Keratinocyte (primary cell): ENCODE measurements around the gene NRROS. TPM values are rescaled to one million over a fixed set of nuclear protein-coding genes. Genes with fewer than 3 reads are reported as not detected.

Experiments
- DNase-seq: peaks from one replicate; pipeline ENCODE4 v3.0.0-alpha.2; 2011; ENCODE audit warnings: low read depth, missing footprints, low spot score
- FAIRE-seq: peaks from 2 replicates; lab custom pipeline; 2011; peaks lifted over from hg19 to GRCh38; lab: Jason Lieb, UNC
- H2AFZ ChIP-seq: 2 replicates; pipeline ENCODE4 v1.6.0; 2012; ENCODE audit warnings: low read length, control low read depth, inconsistent platforms; ENCODE audit not compliant: control insufficient read depth
- H3K27ac ChIP-seq: 2 replicates; pipeline ENCODE4 v1.5.1; 2011; ENCODE audit warnings: low read length; ENCODE audit not compliant: control insufficient read depth, insufficient read depth
- H3K27me3 ChIP-seq: 3 replicates; pipeline ENCODE4 v1.6.0; 2011; ENCODE audit warnings: low read length; ENCODE audit not compliant: control insufficient read depth, insufficient read depth; ENCODE audit errors: extremely low read depth
- H3K36me3 ChIP-seq, 2 experiments: 2 replicates in 1 of 2; 3 replicates in 1 of 2; pipeline ENCODE4 v1.5.1; 2011; ENCODE audit warnings: low read length in 2 of 2, mild to moderate bottlenecking in 1 of 2; ENCODE audit not compliant: control insufficient read depth in 2 of 2, insufficient read depth in 2 of 2; ENCODE audit errors: extremely low read depth in 1 of 2
- H3K4me1 ChIP-seq: 3 replicates; pipeline ENCODE4 v1.5.1; 2011; ENCODE audit warnings: low read length; ENCODE audit not compliant: control insufficient read depth, insufficient read depth; ENCODE audit errors: extremely low read depth
- H3K4me2 ChIP-seq: 3 replicates; pipeline ENCODE4 v1.6.0; 2011; ENCODE audit warnings: low read depth, low read length; ENCODE audit not compliant: control insufficient read depth, insufficient read depth; ENCODE audit errors: extremely low read depth
- H3K4me3 ChIP-seq, 3 experiments: fragments of 200-600 bp in 1 of 3; sonication (generic) in 1 of 3; 2 replicates in 2 of 3; 3 replicates in 1 of 3; pipeline ENCODE4 v1.5.1; 2011 to 2016; ENCODE audit warnings: low read length in 3 of 3, mild to moderate bottlenecking in 3 of 3, control low read depth in 2 of 3, inconsistent platforms in 1 of 3, low read depth in 1 of 3, mixed read lengths in 1 of 3, mixed run types in 1 of 3, moderate library complexity in 1 of 3; ENCODE audit not compliant: control insufficient read depth in 2 of 3, insufficient read depth in 2 of 3; ENCODE audit errors: extremely low read depth in 1 of 3
- H3K79me2 ChIP-seq: 2 replicates; pipeline ENCODE4 v1.6.0; 2012; ENCODE audit warnings: low read length; ENCODE audit not compliant: control insufficient read depth, insufficient read depth
- H3K9ac ChIP-seq: 3 replicates; pipeline ENCODE4 v1.6.0; 2011; ENCODE audit warnings: low read length; ENCODE audit not compliant: control insufficient read depth, insufficient read depth; ENCODE audit errors: extremely low read depth
- H3K9me1 ChIP-seq: 3 replicates; pipeline ENCODE4 v1.6.0; 2011; ENCODE audit warnings: low read length; ENCODE audit not compliant: control insufficient read depth, insufficient read depth; ENCODE audit errors: extremely low read depth
- H3K9me3 ChIP-seq: 2 replicates; pipeline ENCODE4 v1.5.1; 2012; ENCODE audit warnings: low read depth, low read length; ENCODE audit not compliant: control insufficient read depth
- H4K20me1 ChIP-seq: 3 replicates; pipeline ENCODE4 v1.6.0; 2011; ENCODE audit warnings: low read length; ENCODE audit not compliant: control insufficient read depth, insufficient read depth; ENCODE audit errors: extremely low read depth
- CTCF ChIP-seq, 3 experiments: IDR thresholded peaks in 1 of 3; conservative IDR thresholded peaks in 1 of 3; optimal IDR thresholded peaks in 1 of 3; 2 replicates in 2 of 3; 3 replicates in 1 of 3; pipeline versions ENCODE3 to v1.5.1; 2011; ENCODE audit warnings: low read length in 3 of 3, mild to moderate bottlenecking in 3 of 3, moderate library complexity in 2 of 3, control low read depth in 1 of 3, inconsistent platforms in 1 of 3; ENCODE audit not compliant: insufficient read depth in 2 of 3; ENCODE audit errors: extremely low read depth in 1 of 3
- EZH2 ChIP-seq: IDR thresholded peaks from one replicate; pipeline ENCODE4 v1.6.1; 2012; ENCODE audit warnings: inconsistent platforms, mild to moderate bottlenecking, low read length, moderate library complexity
- dilution Hi-C: fragments of 300-500 bp; cut with MboI; formaldehyde crosslinking; loops from one replicate; pipeline ENCODE4 v1.7.0; 2020; ENCODE audit warnings: low sequenced_read_pairs; ENCODE audit not compliant: extremely low pct_ligation_motif_present
- polyA plus RNA-seq, 5 experiments: library from polyadenylated mRNA; depleted of rRNA in 3 of 5; stranded (reverse) in 3 of 5; stranded (forward) in 1 of 5; unstranded in 1 of 5; fragments of >200 nt; gene quantifications; 1 replicate in 1 of 5; 2 replicates in 3 of 5; 3 replicates in 1 of 5; pipeline versions ENCODE4 v1.2.1 to v1.2.3, GENCODE V29; 2011 to 2012; ENCODE audit warnings: missing spikeins in 2 of 5, low read depth in 1 of 5, low replicate concordance in 1 of 5

The NRROS gene
- polyA plus RNA-seq, 1 donor (not counting 4 experiments of a cell fraction or from before 2014, with no cell fraction given) = 0.03 TPM

GRCh38 chr3:196673632-196674031 is 34.1 kb downstream of the NRROS start:
- Histone ChIP-seq H3K4me1 (no peaks in the 10 kb centered on the region), H3K4me3 (no peak overlapping the region), H4K20me1 (no peaks in the 10 kb centered on the region), H3K9me1 (no peaks in the 10 kb centered on the region), H2AFZ (no peak overlapping the region), H3K27me3 (peaks cover 13% of the 10 kb centered on the region), H3K4me2 (no peak overlapping the region), H3K79me2 (no peaks in the 10 kb centered on the region), H3K27ac (no peak overlapping the region), H3K36me3 (no peaks in the 10 kb centered on the region), H3K9ac (no peak overlapping the region), H3K9me3 (no peaks in the 10 kb centered on the region)
- DNase-seq (no peak), FAIRE-seq (no peak)
- dilution Hi-C loops = no loop called here
- TF ChIP-seq EZH2 (no peak), CTCF (optimal IDR thresholded peaks at IDR 0.05 in 1 of 3, IDR thresholded peaks at IDR 0.05 in 1 of 3, conservative IDR thresholded peaks at IDR 0.05 in 1 of 3; ENCODE audit: extremely low read depth in 1 of 3, insufficient read depth in 2 of 3, low read length in 3 of 3) (no peak)

- no peaks in the 10 kb centered on the region for H3K79me2 ChIP-seq
- no peaks in the 10 kb centered on the region for H3K9me3 ChIP-seq
- FAIRE-seq (no peak), DNase-seq (no peak)
- H4K20me1 ChIP-seq = no peaks in the 10 kb centered on the region
- H3K27me3 ChIP-seq = peaks cover 8% of the 10 kb centered on the region
- TF ChIP-seq EZH2 = no peak
- no peak for TF ChIP-seq CTCF (optimal IDR thresholded peaks at IDR 0.05 in 1 of 3, IDR thresholded peaks at IDR 0.05 in 1 of 3, conservative IDR thresholded peaks at IDR 0.05 in 1 of 3; ENCODE audit: extremely low read depth in 1 of 3, insufficient read depth in 2 of 3, low read length in 3 of 3)
- no peak overlapping the region for H3K27ac ChIP-seq
- H3K36me3 ChIP-seq = no peaks in the 10 kb centered on the region
- H3K9ac ChIP-seq = no peak overlapping the region
- no peak overlapping the region for H3K4me3 ChIP-seq
- no peak overlapping the region for H3K4me2 ChIP-seq
- H3K4me1 ChIP-seq = no peaks in the 10 kb centered on the region
- no peaks in the 10 kb centered on the region for H3K9me1 ChIP-seq
- H2AFZ ChIP-seq = no peak overlapping the region
- dilution Hi-C loops = no loop called here
Measured at GRCh38 chr3:196677353-196677752, 37.9 kb downstream of the NRROS start.
